H9 (cell line): Measurements from ENCODE around the gene FTO. TPM values are rescaled to one million over a fixed set of nuclear protein-coding genes. Genes with fewer than 3 reads are reported as not detected.

Experiments
- DNase-seq: peaks from one replicate; pipeline ENCODE4 v3.0.0-alpha.2; 2017
- H2AFZ ChIP-seq: one replicate; pipeline ENCODE4 v1.6.1; 2013; ENCODE audit warnings: mild to moderate bottlenecking, low read length, control low read depth, moderate library complexity
- H2AK5ac ChIP-seq: 2 replicates; pipeline ENCODE4 v1.6.1; 2013; ENCODE audit warnings: low read length, control low read depth, mixed read lengths; ENCODE audit not compliant: insufficient read length
- H2BK120ac ChIP-seq: one replicate; pipeline ENCODE4 v1.6.1; 2013; ENCODE audit warnings: low read depth, mild to moderate bottlenecking, low read length, control low read depth, inconsistent platforms; ENCODE audit not compliant: poor library complexity, severe bottlenecking
- H2BK12ac ChIP-seq: 2 replicates; pipeline ENCODE4 v1.6.1; 2013; ENCODE audit warnings: low read length, control low read depth, mixed read lengths, low read depth; ENCODE audit not compliant: insufficient read length
- H2BK15ac ChIP-seq: 2 replicates; pipeline ENCODE4 v1.6.1; 2013; ENCODE audit warnings: low read depth, low read length, control low read depth
- H2BK20ac ChIP-seq: one replicate; pipeline ENCODE4 v1.6.1; 2013; ENCODE audit warnings: low read depth, mild to moderate bottlenecking, low read length, control low read depth, inconsistent platforms; ENCODE audit not compliant: poor library complexity, severe bottlenecking
- H2BK5ac ChIP-seq: 2 replicates; pipeline ENCODE4 v1.6.1; 2013; ENCODE audit warnings: low read length, control low read depth, mixed read lengths; ENCODE audit not compliant: insufficient read length
- H3K14ac ChIP-seq: 2 replicates; pipeline ENCODE4 v1.6.1; 2013; ENCODE audit warnings: low read length, control low read depth; ENCODE audit not compliant: insufficient read depth
- H3K18ac ChIP-seq: 2 replicates; pipeline ENCODE4 v1.6.1; 2013; ENCODE audit warnings: low read depth, mild to moderate bottlenecking, mixed read lengths, low read length, control low read depth; ENCODE audit not compliant: insufficient read length
- H3K23ac ChIP-seq: 2 replicates; pipeline ENCODE4 v1.6.1; 2013; ENCODE audit warnings: low read length, control low read depth, mixed read lengths, low read depth; ENCODE audit not compliant: insufficient read length
- H3K23me2 ChIP-seq: 2 replicates; pipeline ENCODE4 v1.6.1; 2013; ENCODE audit warnings: low read depth, mild to moderate bottlenecking, mixed read lengths, low read length, control low read depth; ENCODE audit not compliant: insufficient read length, poor library complexity, severe bottlenecking
- H3K27ac ChIP-seq: 2 replicates; pipeline ENCODE4 v1.5.1; 2013; ENCODE audit warnings: low read length, control low read depth, mixed read lengths, low read depth; ENCODE audit not compliant: insufficient read length
- H3K27me3 ChIP-seq: 2 replicates; pipeline ENCODE4 v1.6.1; 2013; ENCODE audit warnings: low read length, control low read depth, inconsistent platforms; ENCODE audit not compliant: insufficient read depth
- H3K4ac ChIP-seq: 2 replicates; pipeline ENCODE4 v1.6.1; 2013; ENCODE audit warnings: low read depth, mild to moderate bottlenecking, control low read depth, inconsistent platforms, low read length, moderate library complexity
- H3K4me1 ChIP-seq: 2 replicates; pipeline ENCODE4 v1.6.1; 2013; ENCODE audit warnings: low read length, control low read depth, inconsistent platforms; ENCODE audit not compliant: insufficient read depth
- H3K4me2 ChIP-seq: 2 replicates; pipeline ENCODE4 v1.6.1; 2013; ENCODE audit warnings: low read length, control low read depth, mixed read lengths; ENCODE audit not compliant: insufficient read length, insufficient read depth
- H3K56ac ChIP-seq: 2 replicates; pipeline ENCODE4 v1.6.1; 2013; ENCODE audit warnings: low read depth, mild to moderate bottlenecking, mixed read lengths, low read length, control low read depth; ENCODE audit not compliant: insufficient read length
- H3K79me1 ChIP-seq: 2 replicates; pipeline ENCODE4 v1.6.1; 2013; ENCODE audit warnings: low read depth, mild to moderate bottlenecking, moderate library complexity, low read length, control low read depth, inconsistent platforms; ENCODE audit not compliant: insufficient read depth, poor library complexity, severe bottlenecking
- H3K79me2 ChIP-seq: 2 replicates; pipeline ENCODE4 v1.6.1; 2013; ENCODE audit warnings: low read length, control low read depth, inconsistent platforms; ENCODE audit not compliant: insufficient read depth
- H3K9ac ChIP-seq: 2 replicates; pipeline ENCODE4 v1.6.1; 2013; ENCODE audit warnings: low read length, control low read depth, mixed read lengths; ENCODE audit not compliant: insufficient read length; ENCODE audit errors: extremely low read depth
- H3K9me3 ChIP-seq: one replicate; pipeline ENCODE4 v1.6.1; 2013; ENCODE audit warnings: low read depth, low read length, inconsistent platforms; ENCODE audit not compliant: control insufficient read depth
- H3T11ph ChIP-seq: one replicate; pipeline ENCODE4 v1.6.1; 2013; ENCODE audit warnings: mild to moderate bottlenecking, low read length, control low read depth, inconsistent platforms
- H4K20me1 ChIP-seq: one replicate; pipeline ENCODE4 v1.6.1; 2013; ENCODE audit not compliant: control insufficient read depth, insufficient read length, insufficient read depth
- H4K5ac ChIP-seq: 2 replicates; pipeline ENCODE4 v1.6.1; 2013; ENCODE audit warnings: low read depth, mild to moderate bottlenecking, mixed read lengths, low read length, control low read depth; ENCODE audit not compliant: insufficient read length
- H4K8ac ChIP-seq: replicated peaks from 2 replicates; pipeline ENCODE4 v1.6.1; 2013; ENCODE audit warnings: low read length, control low read depth, mixed read lengths, low read depth; ENCODE audit not compliant: insufficient read length
- H4K91ac ChIP-seq: 2 replicates; pipeline ENCODE4 v1.6.1; 2013; ENCODE audit warnings: low read depth, mild to moderate bottlenecking, moderate library complexity, mixed read lengths, low read length, control low read depth; ENCODE audit not compliant: insufficient read length
- H3K27ac Mint-ChIP-seq, 3 experiments: 2 replicates in 2 of 3; 3 replicates in 1 of 3; pipeline ENCODE4 v1.8.0; 2020 to 2021; ENCODE audit warnings: mixed read lengths in 3 of 3, mild to moderate bottlenecking in 1 of 3, moderate library complexity in 1 of 3
- H3K27me3 Mint-ChIP-seq: 2 replicates; pipeline ENCODE4 v1.8.0; 2021; ENCODE audit warnings: low read depth, mild to moderate bottlenecking, moderate library complexity, mixed read lengths
- H3K36me3 Mint-ChIP-seq, 3 experiments: 2 replicates in 2 of 3; 3 replicates in 1 of 3; pipeline ENCODE4 v1.8.0; 2020 to 2021; ENCODE audit warnings: low read depth in 3 of 3, mixed read lengths in 3 of 3; ENCODE audit not compliant: insufficient read depth in 1 of 3
- H3K4me1 Mint-ChIP-seq, 2 experiments: 2 replicates each; pipeline ENCODE4 v1.8.0; 2020; ENCODE audit warnings: mixed read lengths in 2 of 2
- H3K4me3 Mint-ChIP-seq, 2 experiments: 2 replicates in 1 of 2; 3 replicates in 1 of 2; pipeline ENCODE4 v1.8.0; 2020 to 2021; ENCODE audit warnings: mild to moderate bottlenecking in 2 of 2, mixed read lengths in 2 of 2, moderate library complexity in 1 of 2
- H3K9me3 Mint-ChIP-seq, 2 experiments: 2 replicates in 1 of 2; 3 replicates in 1 of 2; pipeline ENCODE4 v1.8.0; 2020; ENCODE audit warnings: mild to moderate bottlenecking in 2 of 2, mixed read lengths in 2 of 2, moderate library complexity in 1 of 2
- WGBS: extraction: QIAGEN DNeasy Blood & Tissue Kit; methylation state at CpG from one replicate; pipeline ENCODE4 v1.1.7; 2013; ENCODE audit warnings: missing lambda C conversion rate, low lambda C conversion rate, mixed read lengths; ENCODE audit not compliant: insufficient read length; ENCODE audit errors: extremely low coverage; 5-methylcytosine and 5-hydroxymethylcytosine counted together
- total RNA-seq: library from RNA; stranded (reverse); gene quantifications from 2 replicates; pipeline ENCODE4 v1.2.1, GENCODE V29; 2021
- TF ChIP-seq, protein P1 (sequence below): fragments of 200-600 bp; sonication (generic); conservative IDR thresholded peaks from 3 replicates; pipeline ENCODE4 v1.8.0; 2021; ENCODE audit warnings: antibody characterized with exemption, mild to moderate bottlenecking

The FTO gene
- total RNA-seq, 1 experiment from 2014 or later: 67.9 TPM

DNA sequence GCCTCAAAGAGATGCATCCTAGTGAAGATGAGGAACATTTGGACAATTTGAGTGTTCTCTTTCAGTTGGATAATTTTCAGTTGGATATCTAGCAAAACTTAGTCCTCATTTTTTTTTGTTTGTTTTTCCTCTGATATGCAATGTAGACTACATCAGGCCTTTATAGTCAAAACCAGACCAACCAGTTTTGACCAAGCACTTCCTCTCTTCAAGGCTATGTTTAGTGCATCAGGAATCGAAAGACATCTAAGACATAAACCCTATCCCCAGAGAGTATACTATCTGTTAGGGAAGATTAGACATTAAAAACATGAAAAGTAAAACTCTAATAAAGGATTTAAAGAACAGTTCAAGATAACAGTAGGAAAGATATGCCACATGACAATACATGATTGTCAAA is 326.5 kb downstream of the FTO start:
- H2BK120ac ChIP-seq: no peak overlapping the region
- no peaks in the 10 kb centered on the region for H4K20me1 ChIP-seq
- H2BK15ac ChIP-seq: no peak overlapping the region
- no peak overlapping the region for H2BK20ac ChIP-seq
- Mint-ChIP-seq H3K27ac (no peak overlapping the region), H3K27me3 (no peaks in the 10 kb centered on the region; the same call in 1 of the 2 replicates), H3K4me1 (peaks cover 3 to 4% of the 10 kb centered on the region in 2 experiments; a peak in 1 of 4 replicates), H3K36me3 (peaks cover 3 to 8% (median 7%) of the 10 kb centered on the region in 3 experiments; a peak in 6 of 7 replicates), H3K4me3 (no peak overlapping the region), H3K9me3 (peaks cover 6 to 7% of the 10 kb centered on the region in 2 experiments; a peak in 4 of 5 replicates)
- no peak overlapping the region for H4K5ac ChIP-seq
- no peak overlapping the region for H3K4me2 ChIP-seq
- no peaks in the 10 kb centered on the region for H3K23me2 ChIP-seq
- WGBS: no CpG with 5 or more reads among the region's 1 CpG
- H2BK12ac ChIP-seq: no peak overlapping the region
- no peak overlapping the region for H2BK5ac ChIP-seq
- TF ChIP-seq, protein P1, sequence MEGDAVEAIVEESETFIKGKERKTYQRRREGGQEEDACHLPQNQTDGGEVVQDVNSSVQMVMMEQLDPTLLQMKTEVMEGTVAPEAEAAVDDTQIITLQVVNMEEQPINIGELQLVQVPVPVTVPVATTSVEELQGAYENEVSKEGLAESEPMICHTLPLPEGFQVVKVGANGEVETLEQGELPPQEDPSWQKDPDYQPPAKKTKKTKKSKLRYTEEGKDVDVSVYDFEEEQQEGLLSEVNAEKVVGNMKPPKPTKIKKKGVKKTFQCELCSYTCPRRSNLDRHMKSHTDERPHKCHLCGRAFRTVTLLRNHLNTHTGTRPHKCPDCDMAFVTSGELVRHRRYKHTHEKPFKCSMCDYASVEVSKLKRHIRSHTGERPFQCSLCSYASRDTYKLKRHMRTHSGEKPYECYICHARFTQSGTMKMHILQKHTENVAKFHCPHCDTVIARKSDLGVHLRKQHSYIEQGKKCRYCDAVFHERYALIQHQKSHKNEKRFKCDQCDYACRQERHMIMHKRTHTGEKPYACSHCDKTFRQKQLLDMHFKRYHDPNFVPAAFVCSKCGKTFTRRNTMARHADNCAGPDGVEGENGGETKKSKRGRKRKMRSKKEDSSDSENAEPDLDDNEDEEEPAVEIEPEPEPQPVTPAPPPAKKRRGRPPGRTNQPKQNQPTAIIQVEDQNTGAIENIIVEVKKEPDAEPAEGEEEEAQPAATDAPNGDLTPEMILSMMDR: no peak
- no peak overlapping the region for H2AK5ac ChIP-seq
- H3K14ac ChIP-seq: no peak overlapping the region
- H4K91ac ChIP-seq: no peak overlapping the region
- no peaks in the 10 kb centered on the region for H3K27me3 ChIP-seq
- H4K8ac ChIP-seq: no peak overlapping the region
- no peak overlapping the region for H3K56ac ChIP-seq
- H3K27ac ChIP-seq: no peak overlapping the region
- H3K23ac ChIP-seq: no peak overlapping the region
- no peak overlapping the region for H2AFZ ChIP-seq
- H3K79me2 ChIP-seq: no peaks in the 10 kb centered on the region
- no peak overlapping the region for H3T11ph ChIP-seq
- no peaks in the 10 kb centered on the region for H3K4me1 ChIP-seq
- H3K18ac ChIP-seq: no peak overlapping the region
- no peak overlapping the region for H3K4ac ChIP-seq
- no peak for DNase-seq
- no peak overlapping the region for H3K9ac ChIP-seq
- no peaks in the 10 kb centered on the region for H3K9me3 ChIP-seq
- no peaks in the 10 kb centered on the region for H3K79me1 ChIP-seq
